Spleen (tissue), 11 donors: ENCODE measurements around the gene CATSPERB. TPM values are rescaled to one million over a fixed set of nuclear protein-coding genes. Genes with fewer than 3 reads are reported as not detected.

Experiments used
- DNase-seq: peaks from one replicate; pipeline ENCODE4 v3.0.0-alpha.2; 2020
- H3K27ac ChIP-seq, 8 donors: fragments of 200-600 bp; sonication (generic) in 7 of 8; 1 replicate in 4 of 8; 2 replicates in 4 of 8; pipeline versions ENCODE4 v1.5.0 to v1.8.0; 2016 to 2021; ENCODE audit warnings: inconsistent platforms in 4 of 8, mild to moderate bottlenecking in 4 of 8, moderate library complexity in 1 of 8
- H3K27me3 ChIP-seq, 7 donors: fragments of 200-600 bp; sonication (generic) in 6 of 7; replicated peaks in 1 of 7; 1 replicate in 4 of 7; 2 replicates in 3 of 7; pipeline versions ENCODE4 v1.5.0 to v1.8.0; 2016 to 2021; ENCODE audit warnings: inconsistent platforms in 3 of 7, mild to moderate bottlenecking in 1 of 7
- H3K36me3 ChIP-seq, 6 donors: fragments of 200-600 bp; sonication (generic) in 5 of 6; 1 replicate in 4 of 6; 2 replicates in 2 of 6; pipeline versions ENCODE4 v1.5.0 to v1.8.0; 2016 to 2021; ENCODE audit warnings: inconsistent platforms in 2 of 6
- H3K4me1 ChIP-seq, 6 donors: fragments of 200-600 bp; sonication (generic) in 5 of 6; 1 replicate in 3 of 6; 2 replicates in 3 of 6; pipeline versions ENCODE4 v1.5.0 to v1.8.0; 2016 to 2021; ENCODE audit warnings: inconsistent platforms in 3 of 6
- H3K4me3 ChIP-seq, 8 donors: fragments of 200-600 bp; sonication (generic) in 7 of 8; 1 replicate in 4 of 8; 2 replicates in 4 of 8; pipeline versions ENCODE4 v1.5.0 to v1.8.0; 2016 to 2021; ENCODE audit warnings: inconsistent platforms in 4 of 8, mild to moderate bottlenecking in 4 of 8, moderate library complexity in 2 of 8
- H3K9me3 ChIP-seq, 8 donors: fragments of 200-600 bp; sonication (generic) in 7 of 8; 1 replicate in 4 of 8; 2 replicates in 4 of 8; pipeline versions ENCODE4 v1.5.0 to v1.8.0; 2016 to 2021; ENCODE audit warnings: inconsistent platforms in 4 of 8
- CTCF ChIP-seq, 11 experiments: fragments of 200-600 bp in 7 of 11; fragments of 450-650 bp in 4 of 11; sonication (generic) in 4 of 11; IDR thresholded peaks in 8 of 11; conservative IDR thresholded peaks in 3 of 11; 1 replicate in 7 of 11; 2 replicates in 4 of 11; pipeline versions ENCODE4 v1.4.0 to v1.8.0; 2016 to 2021; ENCODE audit warnings: antibody characterized with exemption in 11 of 11, inconsistent platforms in 4 of 11, mild to moderate bottlenecking in 1 of 11
- POLR2A ChIP-seq, 3 donors: fragments of 450-650 bp; IDR thresholded peaks; one replicate each; pipeline ENCODE4 v1.5.1; 2017; ENCODE audit warnings: antibody characterized with exemption in 3 of 3, mild to moderate bottlenecking in 1 of 3
- POLR2AphosphoS5 ChIP-seq, 3 donors: sonication (generic); formaldehyde crosslinking; IDR thresholded peaks; one replicate each; pipeline ENCODE4 v1.5.1; 2017; ENCODE audit warnings: antibody characterized with exemption in 3 of 3
- WGBS, 5 donors: extraction: QIAGEN DNeasy Blood & Tissue Kit in 3 of 5; methylation state at CpG; one replicate each; pipeline versions ENCODE4 v1.1.5 to v1.1.7; 2013 to 2018; 5-methylcytosine and 5-hydroxymethylcytosine counted together
- intact Hi-C: fragments of 100-400 bp; cut with DNase I; formaldehyde crosslinking; loops from one replicate; pipeline ENCODE4 v1.15.0; 2023; ENCODE audit warnings: low total_unique reads
- polyA plus RNA-seq, 3 donors: library from polyadenylated mRNA; stranded (reverse); fragments of 200-250 nt; gene quantifications; one replicate each; pipeline ENCODE4 v1.2.1, GENCODE V29; 2013
- total RNA-seq, 7 donors: library from RNA; depleted of rRNA in 3 of 7; stranded (reverse); fragments of >200 nt in 3 of 7; fragmentation: NEBNext Ultra II Directional in 4 of 7; extraction: Animal tissue kit (Norgen Biotek cat#: 25700) in 4 of 7; gene quantifications; one replicate each; pipeline versions ENCODE4 v1.1.0 to v1.2.1, GENCODE V29; 2016 to 2021
- donor health status: healthy with polysubstance abuse.
- donor health status: DM: no; HTN: no; CAD: no; lungs with moderate emphysema.
- donor health status: DM: no; HTN: no; CAD: no.
- donor health status: Bipolar disorder and iron deficiency.
- donor health status: healthy.
- donor health status: DM: no; HTN: no; CAD: no.
- donor health status: DM: yes; HTN: yes; CAD: no.

Gene CATSPERB
- total and polyA plus RNA-seq, 10 donors = 0.10 to 6.8 (median 1.9) TPM

GRCh38 chr14:91580876-91581577 is 150.9 kb downstream of the CATSPERB start:
- H3K4me3 ChIP-seq = no peak overlapping the region
- H3K27me3 ChIP-seq = peaks cover 0 to under 1% (median 0%) of the 10 kb centered on the region in 7 donors
- no peak for TF ChIP-seq POLR2A (IDR thresholded peaks at IDR 0.05)
- TF ChIP-seq POLR2AphosphoS5 (IDR thresholded peaks at IDR 0.05) = no peak
- no peak for TF ChIP-seq CTCF (IDR thresholded peaks at IDR 0.05 in 8 of 11, conservative IDR thresholded peaks at IDR 0.05 in 3 of 11)
- no peak overlapping the region for H3K27ac ChIP-seq
- intact Hi-C loops = no loop called here
- no peaks in the 10 kb centered on the region for H3K4me1 ChIP-seq
- no peak for DNase-seq
- no peaks in the 10 kb centered on the region for H3K36me3 ChIP-seq
- H3K9me3 ChIP-seq = peaks cover 0 to 36% (median 14%) of the 10 kb centered on the region in 8 donors
- WGBS, 5 donors = 59 to 65% (median 64%) methylated on average over 8 of the region's 8 CpGs

GRCh38 chr14:91577632-91578233 is 154.2 kb downstream of the CATSPERB start:
- Histone ChIP-seq H3K4me1 (peaks cover 0 to 12% (median 9%) of the 10 kb centered on the region in 6 donors), H3K27ac (no peak overlapping the region), H3K9me3 (peaks cover 0 to 15% (median 0%) of the 10 kb centered on the region in 8 donors), H3K4me3 (no peak overlapping the region), H3K36me3 (no peaks in the 10 kb centered on the region), H3K27me3 (peaks cover 0 to 31% (median 20%) of the 10 kb centered on the region in 7 donors)
- intact Hi-C loops = no loop called here
- WGBS, 5 donors = 84 to 96% (median 91%) methylated on average over 11 to 30 of the region's 30 CpGs
- no peak for DNase-seq
- TF ChIP-seq CTCF (IDR thresholded peaks at IDR 0.05 in 8 of 11, conservative IDR thresholded peaks at IDR 0.05 in 3 of 11) (no peak), POLR2A (IDR thresholded peaks at IDR 0.05) (no peak)

- no peak overlapping the region for H3K4me3 ChIP-seq
- TF ChIP-seq POLR2A (IDR thresholded peaks at IDR 0.05) = no peak
- no peak for TF ChIP-seq POLR2AphosphoS5 (IDR thresholded peaks at IDR 0.05)
- TF ChIP-seq CTCF (IDR thresholded peaks at IDR 0.05 in 8 of 11, conservative IDR thresholded peaks at IDR 0.05 in 3 of 11) = no peak
- H3K27ac ChIP-seq = no peak overlapping the region
- H3K9me3 ChIP-seq = peaks cover 0 to 15% (median 0%) of the 10 kb centered on the region in 8 donors
- WGBS, 5 donors = 54 to 71% (median 65%) methylated on average over 13 of the region's 13 CpGs
- no peaks in the 10 kb centered on the region for H3K36me3 ChIP-seq
- intact Hi-C loops = no loop called here
- H3K4me1 ChIP-seq = peaks cover 0 to 12% (median 9%) of the 10 kb centered on the region in 6 donors
- peaks cover 0 to 48% (median 20%) of the 10 kb centered on the region in 7 donors for H3K27me3 ChIP-seq
- DNase-seq = no peak
Measured at GRCh38 chr14:91575469-91576208, 156.2 kb downstream of the CATSPERB start.
